Caco-2 (cell line): Measurements from ENCODE around the gene BIRC3. TPM values are rescaled to one million over a fixed set of nuclear protein-coding genes. Genes with fewer than 3 reads are reported as not detected.

Experiments used
- BruUV-seq: library from RNA; stranded (reverse); fragments of 400-500 nt; replicated peaks from 2 replicates; lab custom pipeline; 2021; lab: Mats Ljungman, UMichigan
- CTCF ChIA-PET: fragments of 300-600 bp; sonication (Branson Sonifier 250); formaldehyde crosslinking; loops from one replicate; lab custom pipeline; 2022; ENCODE audit warnings: antibody characterized with exemption; lab: Charles Lee
- POLR2A ChIA-PET: fragments of 300-600 bp; sonication (Branson Sonifier 250); formaldehyde crosslinking; loops from one replicate; lab custom pipeline; 2022; ENCODE audit warnings: antibody characterized with exemption; lab: Charles Lee
- DNase-seq, 2 experiments: peaks; one replicate each; pipeline versions ENCODE4 v3.0.0 to v3.0.0-alpha.2; 2020 to 2022
- H3K27me3 ChIP-seq: replicated peaks from 2 replicates; pipeline ENCODE4 v1.6.0; 2011; ENCODE audit warnings: low read length; ENCODE audit not compliant: control insufficient read depth, insufficient read depth
- H3K36me3 ChIP-seq: 2 replicates; pipeline ENCODE4 v1.5.1; 2011; ENCODE audit warnings: low read length; ENCODE audit not compliant: control insufficient read depth, insufficient read depth
- H3K4me1 ChIP-seq: fragments of 250-450 bp; sonication (Bioruptor Pico); 2 replicates; pipeline ENCODE4 v1.5.1; 2020; ENCODE audit warnings: mild to moderate bottlenecking
- H3K4me3 ChIP-seq: 2 replicates; pipeline ENCODE4 v1.5.1; 2011; ENCODE audit warnings: low read depth, mild to moderate bottlenecking, control low read depth, low read length
- H3K9me3 ChIP-seq: fragments of 250-450 bp; sonication (Bioruptor Pico); 2 replicates; pipeline ENCODE4 v1.5.1; 2020; ENCODE audit warnings: mild to moderate bottlenecking, moderate library complexity
- H3K27ac Mint-ChIP-seq: one replicate; pipeline ENCODE4 v1.8.0; 2022; ENCODE audit warnings: mixed read lengths; ENCODE audit not compliant: unreplicated experiment
- H3K27me3 Mint-ChIP-seq: one replicate; pipeline ENCODE4 v1.8.0; 2022; ENCODE audit warnings: mixed read lengths; ENCODE audit not compliant: insufficient read depth, unreplicated experiment
- H3K36me3 Mint-ChIP-seq: one replicate; pipeline ENCODE4 v1.8.0; 2022; ENCODE audit warnings: mild to moderate bottlenecking, mixed read lengths; ENCODE audit not compliant: insufficient read depth, unreplicated experiment
- H3K4me1 Mint-ChIP-seq: one replicate; pipeline ENCODE4 v1.8.0; 2022; ENCODE audit warnings: low read depth, mixed read lengths; ENCODE audit not compliant: unreplicated experiment
- H3K4me3 Mint-ChIP-seq: one replicate; pipeline ENCODE4 v1.8.0; 2022; ENCODE audit warnings: mild to moderate bottlenecking, moderate library complexity, mixed read lengths; ENCODE audit not compliant: unreplicated experiment
- H3K9me3 Mint-ChIP-seq: one replicate; pipeline ENCODE4 v1.8.0; 2022; ENCODE audit warnings: mixed read lengths; ENCODE audit not compliant: unreplicated experiment
- intact Hi-C: fragments of 100-400 bp; cut with micrococcal nuclease; formaldehyde crosslinking; loops from one replicate; pipeline ENCODE4 v1.10.0; 2022; ENCODE audit not compliant: unreplicated experiment
- total RNA-seq: library from RNA; stranded (reverse); gene quantifications from 2 replicates; pipeline ENCODE4 v1.2.3, GENCODE V29; 2022
- TF ChIP-seq, protein P1 (sequence below), 2 experiments: fragments of 200-600 bp in 1 of 2; IDR thresholded peaks; 1 replicate in 1 of 2; 2 replicates in 1 of 2; pipeline versions ENCODE4 v1.5.1 to v1.8.0; 2011 to 2022; ENCODE audit warnings: antibody characterized with exemption in 1 of 2, control low read depth in 1 of 2, inconsistent platforms in 1 of 2, low read depth in 1 of 2, low read length in 1 of 2, mild to moderate bottlenecking in 1 of 2, moderate library complexity in 1 of 2; ENCODE audit not compliant: insufficient read depth in 1 of 2, severe bottlenecking in 1 of 2, unreplicated experiment in 1 of 2

The BIRC3 gene
- total RNA-seq, 1 experiment from 2014 or later = 1.4 TPM

- H3K9me3 ChIP-seq = no peaks in the 10 kb centered on the region
- H3K36me3 Mint-ChIP-seq = peaks cover 25% of the 10 kb centered on the region
- ChIA-PET CTCF (no interaction called here), POLR2A (interaction anchor here (0.5 to 0.6 kb wide), 2 partner anchors 33 to 41 kb away, joined by 3 to 5 read pairs; no protein-coding TSS in a partner anchor)
- H3K4me1 ChIP-seq = peaks cover 43% of the 10 kb centered on the region
- peak overlapping the region; percentile 28 for H3K27ac Mint-ChIP-seq
- intact Hi-C loops = no loop called here
- H3K36me3 ChIP-seq = peaks cover 9% of the 10 kb centered on the region; the same call in 1 of the 2 replicates
- peak; percentile 37 to 52 for DNase-seq
- no peak overlapping the region for H3K4me3 ChIP-seq
- no peaks in the 10 kb centered on the region for H3K9me3 Mint-ChIP-seq
- TF ChIP-seq, protein P1, sequence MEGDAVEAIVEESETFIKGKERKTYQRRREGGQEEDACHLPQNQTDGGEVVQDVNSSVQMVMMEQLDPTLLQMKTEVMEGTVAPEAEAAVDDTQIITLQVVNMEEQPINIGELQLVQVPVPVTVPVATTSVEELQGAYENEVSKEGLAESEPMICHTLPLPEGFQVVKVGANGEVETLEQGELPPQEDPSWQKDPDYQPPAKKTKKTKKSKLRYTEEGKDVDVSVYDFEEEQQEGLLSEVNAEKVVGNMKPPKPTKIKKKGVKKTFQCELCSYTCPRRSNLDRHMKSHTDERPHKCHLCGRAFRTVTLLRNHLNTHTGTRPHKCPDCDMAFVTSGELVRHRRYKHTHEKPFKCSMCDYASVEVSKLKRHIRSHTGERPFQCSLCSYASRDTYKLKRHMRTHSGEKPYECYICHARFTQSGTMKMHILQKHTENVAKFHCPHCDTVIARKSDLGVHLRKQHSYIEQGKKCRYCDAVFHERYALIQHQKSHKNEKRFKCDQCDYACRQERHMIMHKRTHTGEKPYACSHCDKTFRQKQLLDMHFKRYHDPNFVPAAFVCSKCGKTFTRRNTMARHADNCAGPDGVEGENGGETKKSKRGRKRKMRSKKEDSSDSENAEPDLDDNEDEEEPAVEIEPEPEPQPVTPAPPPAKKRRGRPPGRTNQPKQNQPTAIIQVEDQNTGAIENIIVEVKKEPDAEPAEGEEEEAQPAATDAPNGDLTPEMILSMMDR (IDR thresholded peaks at IDR 0.05; ENCODE audit: insufficient read depth in 1 of 2, low read depth in 1 of 2, low read length in 1 of 2, severe bottlenecking in 1 of 2, unreplicated experiment in 1 of 2) = no peak
- BruUV-seq = no TSS peak
- H3K27me3 ChIP-seq = no peaks in the 10 kb centered on the region
- no peaks in the 10 kb centered on the region for H3K27me3 Mint-ChIP-seq
- H3K4me1 Mint-ChIP-seq = peaks cover 44% of the 10 kb centered on the region
- H3K4me3 Mint-ChIP-seq = peak overlapping the region; percentile 1
These were observed 68.1 kb downstream of the BIRC3 start for GRCh38 chr11:102385085-102386007.

- Histone ChIP-seq H3K9me3 (no peaks in the 10 kb centered on the region), H3K4me1 (peaks cover 45% of the 10 kb centered on the region), H3K27me3 (no peaks in the 10 kb centered on the region), H3K4me3 (no peak overlapping the region), H3K36me3 (peaks cover 9% of the 10 kb centered on the region; the same call in 1 of the 2 replicates)
- Mint-ChIP-seq H3K9me3 (no peaks in the 10 kb centered on the region), H3K4me1 (peaks cover 49% of the 10 kb centered on the region), H3K27me3 (no peaks in the 10 kb centered on the region), H3K27ac (no peak overlapping the region), H3K4me3 (no peak overlapping the region), H3K36me3 (peaks cover 25% of the 10 kb centered on the region)
- TF ChIP-seq, protein P1 (IDR thresholded peaks at IDR 0.05; ENCODE audit: insufficient read depth in 1 of 2, low read depth in 1 of 2, low read length in 1 of 2, severe bottlenecking in 1 of 2, unreplicated experiment in 1 of 2) = no peak
- no TSS peak for BruUV-seq
- DNase-seq = no peak
- ChIA-PET POLR2A (no interaction called here), CTCF (no interaction called here)
- intact Hi-C loops = no loop called here
These were observed 69.0 kb downstream of the BIRC3 start for GRCh38 chr11:102386136-102386734.

DNA sequence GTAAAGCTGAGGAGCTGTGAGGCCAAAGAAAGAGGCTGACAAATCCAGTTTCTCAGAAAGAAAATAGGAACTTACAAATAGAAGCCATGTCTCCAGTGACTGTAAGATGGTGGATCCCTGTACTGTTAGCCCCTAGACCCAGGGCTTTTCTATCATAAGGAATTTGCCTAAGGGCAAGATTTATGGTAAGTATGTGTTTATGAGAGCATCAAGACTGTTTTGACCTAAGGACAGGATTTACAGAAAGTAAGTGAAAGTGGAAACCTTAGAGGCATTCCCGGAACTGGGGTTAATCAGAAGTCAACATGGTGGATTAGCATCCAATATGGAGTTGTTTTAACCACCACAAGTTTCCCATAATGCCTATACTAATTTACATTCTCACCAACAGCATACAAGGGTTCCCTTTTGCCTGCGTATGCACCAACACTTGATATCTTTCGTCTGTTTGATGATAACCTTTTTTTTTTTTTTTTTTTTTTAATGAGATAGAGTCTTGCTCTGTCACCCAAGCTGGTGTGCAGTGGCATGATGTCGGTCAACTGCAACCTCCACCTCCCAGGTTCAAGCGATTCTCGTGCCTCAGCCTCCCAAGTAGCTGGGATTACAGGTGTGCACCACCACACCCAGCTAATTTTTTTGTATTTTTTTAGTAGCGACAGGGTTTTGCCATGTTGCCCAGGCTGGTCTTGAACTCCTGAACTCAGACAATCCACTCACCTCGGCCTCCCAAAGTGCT lies 69.9 kb downstream of the BIRC3 start:
- Histone ChIP-seq H3K4me1 (peaks cover 45% of the 10 kb centered on the region), H3K4me3 (no peak overlapping the region), H3K36me3 (peaks cover 11% of the 10 kb centered on the region; the same call in 1 of the 2 replicates), H3K27me3 (no peaks in the 10 kb centered on the region), H3K9me3 (no peaks in the 10 kb centered on the region)
- Mint-ChIP-seq H3K4me1 (peaks cover 49% of the 10 kb centered on the region), H3K36me3 (peaks cover 31% of the 10 kb centered on the region), H3K9me3 (no peaks in the 10 kb centered on the region), H3K27ac (no peak overlapping the region), H3K4me3 (no peak overlapping the region), H3K27me3 (no peaks in the 10 kb centered on the region)
- no peak for DNase-seq
- TF ChIP-seq, protein P1 (IDR thresholded peaks at IDR 0.05; ENCODE audit: insufficient read depth in 1 of 2, low read depth in 1 of 2, low read length in 1 of 2, severe bottlenecking in 1 of 2, unreplicated experiment in 1 of 2) = no peak
- CTCF ChIA-PET = no interaction called here
- intact Hi-C loops = no loop called here
- POLR2A ChIA-PET = no interaction called here
- BruUV-seq = no TSS peak
